Transverse colon (tissue), 4 donors: Measurements from ENCODE around the gene C5orf46. TPM values are rescaled to one million over a fixed set of nuclear protein-coding genes. Genes with fewer than 3 reads are reported as not detected.

Source experiments
- DNase-seq: peaks from one replicate; pipeline ENCODE4 v3.0.0-alpha.2; 2019
- H3K27ac ChIP-seq, 4 donors: fragments of 200-600 bp; sonication (generic); 2 replicates each; pipeline ENCODE4 v1.5.1; 2016 to 2018; ENCODE audit warnings: inconsistent platforms in 4 of 4
- H3K27me3 ChIP-seq: fragments of 200-600 bp; sonication (generic); 2 replicates; pipeline ENCODE4 v1.5.1; 2017; ENCODE audit warnings: inconsistent platforms
- H3K36me3 ChIP-seq, 4 donors: fragments of 200-600 bp; sonication (generic); 2 replicates each; pipeline ENCODE4 v1.5.1; 2017 to 2019; ENCODE audit warnings: inconsistent platforms in 4 of 4
- H3K4me1 ChIP-seq, 4 donors: fragments of 200-600 bp; sonication (generic); 2 replicates each; pipeline ENCODE4 v1.5.1; 2017 to 2020; ENCODE audit warnings: inconsistent platforms in 4 of 4
- H3K4me3 ChIP-seq, 4 donors: fragments of 200-600 bp; sonication (generic); 1 replicate in 1 of 4; 2 replicates in 3 of 4; pipeline versions ENCODE4 v1.5.1 to v1.6.1; 2017 to 2019; ENCODE audit warnings: inconsistent platforms in 4 of 4
- H3K9me3 ChIP-seq, 2 donors: fragments of 200-600 bp; sonication (generic); 2 replicates each; pipeline ENCODE4 v1.5.1; 2017 to 2019; ENCODE audit warnings: inconsistent platforms in 2 of 2
- EP300 ChIP-seq: sonication (generic); formaldehyde crosslinking; IDR thresholded peaks from one replicate; pipeline ENCODE4 v1.6.1; 2017; ENCODE audit warnings: antibody characterized with exemption, low read depth
- POLR2A ChIP-seq: fragments of 450-650 bp; IDR thresholded peaks from one replicate; pipeline ENCODE4 v1.6.1; 2016; ENCODE audit warnings: antibody characterized with exemption, mild to moderate bottlenecking, moderate library complexity
- POLR2AphosphoS5 ChIP-seq, 3 donors: sonication (generic); formaldehyde crosslinking; IDR thresholded peaks; one replicate each; pipeline ENCODE4 v1.6.1; 2016; ENCODE audit warnings: antibody characterized with exemption in 3 of 3
- WGBS, 2 donors: methylation state at CpG; one replicate each; pipeline ENCODE4 v1.1.5; 2018; ENCODE audit warnings: low coverage in 1 of 2; 5-methylcytosine and 5-hydroxymethylcytosine counted together
- in situ Hi-C, 4 donors: fragments of 200-750 bp; cut with MboI; loops; one replicate each; pipeline versions ENCODE4 v1.15.0 to v1.15.1; 2017; ENCODE audit warnings: low sequenced_read_pairs in 3 of 4, low pct_ligation_motif_present in 1 of 4, low pct_unique_long_range_greater_than_20kb in 1 of 4
- intact Hi-C: fragments of 100-400 bp; cut with DNase I; formaldehyde crosslinking; loops from one replicate; pipeline ENCODE4 v1.15.1; 2023; ENCODE audit warnings: low total_unique reads
- total RNA-seq, 4 donors: library from RNA; depleted of rRNA; stranded (reverse); fragments of >200 nt; gene quantifications; one replicate each; pipeline ENCODE4 v1.1.0, GENCODE V29; 2016
- TF ChIP-seq, protein P1 (sequence below), 5 experiments: fragments of 200-600 bp in 3 of 5; fragments of 450-650 bp in 2 of 5; sonication (generic) in 3 of 5; IDR thresholded peaks; 1 replicate in 2 of 5; 2 replicates in 3 of 5; pipeline ENCODE4 v1.5.1; 2016 to 2017; ENCODE audit warnings: antibody characterized with exemption in 5 of 5, inconsistent platforms in 3 of 5, mild to moderate bottlenecking in 2 of 5, moderate library complexity in 1 of 5

Gene C5orf46
- total RNA-seq, 4 donors from 2014 or later = not detected

DNA sequence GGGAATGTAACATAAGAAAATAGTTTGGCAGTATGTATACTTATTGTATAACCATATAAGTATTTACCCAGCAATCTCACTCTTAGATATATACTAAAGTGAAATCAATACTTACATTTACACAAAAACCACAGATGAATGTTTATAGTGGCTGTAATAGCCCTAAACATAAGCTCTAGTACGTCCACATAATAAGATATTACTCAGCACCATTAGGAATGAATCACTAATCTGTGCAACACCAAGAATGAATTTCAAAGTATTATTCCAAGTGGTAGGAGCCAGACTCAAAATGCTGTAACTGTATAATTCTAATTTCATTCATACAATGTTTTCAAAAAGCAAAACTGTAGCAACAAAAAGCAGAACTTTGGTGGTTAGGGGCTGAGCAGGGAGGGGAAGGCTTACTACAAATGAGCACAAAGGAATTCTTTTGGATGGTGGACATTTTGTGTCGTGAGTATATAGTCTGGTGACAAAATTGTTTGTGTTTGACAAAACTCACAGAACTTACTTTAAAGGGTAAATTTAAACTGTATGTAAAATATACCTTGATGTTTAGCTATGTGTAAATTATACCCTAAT, 11.9 kb upstream of the C5orf46 start:
- Histone ChIP-seq H3K4me3 (no peak overlapping the region), H3K9me3 (no peaks in the 10 kb centered on the region), H3K4me1 (no peaks in the 10 kb centered on the region), H3K36me3 (no peaks in the 10 kb centered on the region), H3K27me3 (no peaks in the 10 kb centered on the region), H3K27ac (no peak overlapping the region)
- in situ Hi-C loops (no loop called here), intact Hi-C loops (no loop called here)
- no peak for TF ChIP-seq POLR2A
- TF ChIP-seq, protein P1, sequence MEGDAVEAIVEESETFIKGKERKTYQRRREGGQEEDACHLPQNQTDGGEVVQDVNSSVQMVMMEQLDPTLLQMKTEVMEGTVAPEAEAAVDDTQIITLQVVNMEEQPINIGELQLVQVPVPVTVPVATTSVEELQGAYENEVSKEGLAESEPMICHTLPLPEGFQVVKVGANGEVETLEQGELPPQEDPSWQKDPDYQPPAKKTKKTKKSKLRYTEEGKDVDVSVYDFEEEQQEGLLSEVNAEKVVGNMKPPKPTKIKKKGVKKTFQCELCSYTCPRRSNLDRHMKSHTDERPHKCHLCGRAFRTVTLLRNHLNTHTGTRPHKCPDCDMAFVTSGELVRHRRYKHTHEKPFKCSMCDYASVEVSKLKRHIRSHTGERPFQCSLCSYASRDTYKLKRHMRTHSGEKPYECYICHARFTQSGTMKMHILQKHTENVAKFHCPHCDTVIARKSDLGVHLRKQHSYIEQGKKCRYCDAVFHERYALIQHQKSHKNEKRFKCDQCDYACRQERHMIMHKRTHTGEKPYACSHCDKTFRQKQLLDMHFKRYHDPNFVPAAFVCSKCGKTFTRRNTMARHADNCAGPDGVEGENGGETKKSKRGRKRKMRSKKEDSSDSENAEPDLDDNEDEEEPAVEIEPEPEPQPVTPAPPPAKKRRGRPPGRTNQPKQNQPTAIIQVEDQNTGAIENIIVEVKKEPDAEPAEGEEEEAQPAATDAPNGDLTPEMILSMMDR (IDR thresholded peaks at IDR 0.05) = no peak
- no peak for TF ChIP-seq POLR2AphosphoS5 (IDR thresholded peaks at IDR 0.05)
- TF ChIP-seq EP300 = no peak
- 16 to 31% methylated on average over 2 of the region's 2 CpGs for WGBS, 2 donors
- DNase-seq = no peak

DNA sequence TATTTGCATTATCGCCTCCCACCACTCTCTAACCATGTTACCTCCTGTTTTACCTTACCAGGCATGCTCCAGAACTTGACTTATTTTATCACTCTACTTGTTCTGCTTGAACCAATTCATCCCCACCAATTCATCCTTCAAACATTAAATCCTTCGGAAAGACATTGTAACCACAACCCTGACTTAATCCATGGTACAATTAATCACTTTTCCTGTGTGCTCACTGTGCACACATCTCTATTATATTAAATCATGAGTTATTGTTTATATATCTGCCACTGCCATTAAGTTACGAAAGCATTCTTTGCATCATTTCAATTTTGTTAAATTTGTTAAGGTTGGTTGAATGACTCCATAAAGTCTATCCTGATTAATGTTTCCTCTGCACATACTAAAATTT, 7.4 kb upstream of the C5orf46 start:
- no peak for DNase-seq
- Histone ChIP-seq H3K9me3 (no peaks in the 10 kb centered on the region), H3K27me3 (no peaks in the 10 kb centered on the region), H3K4me3 (no peak overlapping the region), H3K27ac (no peak overlapping the region), H3K4me1 (no peaks in the 10 kb centered on the region), H3K36me3 (no peaks in the 10 kb centered on the region)
- in situ Hi-C loops = no loop called here
- intact Hi-C loops = no loop called here
- 90 to 93% methylated on average over 3 of the region's 3 CpGs for WGBS, 2 donors
- TF ChIP-seq POLR2AphosphoS5 (IDR thresholded peaks at IDR 0.05) = no peak
- TF ChIP-seq POLR2A = no peak
- TF ChIP-seq, protein P1 (IDR thresholded peaks at IDR 0.05) = no peak
- TF ChIP-seq EP300 = no peak

- intact Hi-C loops (no loop called here), in situ Hi-C loops (no loop called here)
- no peak for DNase-seq
- H3K36me3 ChIP-seq = no peaks in the 10 kb centered on the region
- no peak overlapping the region for H3K4me3 ChIP-seq
- H3K9me3 ChIP-seq = no peaks in the 10 kb centered on the region
- H3K27ac ChIP-seq = no peak overlapping the region
- no peaks in the 10 kb centered on the region for H3K27me3 ChIP-seq
- WGBS, 2 donors = 25 to 29% methylated on average over 1 of the region's 1 CpG
- H3K4me1 ChIP-seq = no peaks in the 10 kb centered on the region
- TF ChIP-seq POLR2AphosphoS5 (IDR thresholded peaks at IDR 0.05) (no peak), POLR2A (no peak), EP300 (no peak)
- TF ChIP-seq, protein P1 (IDR thresholded peaks at IDR 0.05) = no peak
Measured at GRCh38 chr5:147912011-147912410, 5.7 kb upstream of the C5orf46 start.

DNA sequence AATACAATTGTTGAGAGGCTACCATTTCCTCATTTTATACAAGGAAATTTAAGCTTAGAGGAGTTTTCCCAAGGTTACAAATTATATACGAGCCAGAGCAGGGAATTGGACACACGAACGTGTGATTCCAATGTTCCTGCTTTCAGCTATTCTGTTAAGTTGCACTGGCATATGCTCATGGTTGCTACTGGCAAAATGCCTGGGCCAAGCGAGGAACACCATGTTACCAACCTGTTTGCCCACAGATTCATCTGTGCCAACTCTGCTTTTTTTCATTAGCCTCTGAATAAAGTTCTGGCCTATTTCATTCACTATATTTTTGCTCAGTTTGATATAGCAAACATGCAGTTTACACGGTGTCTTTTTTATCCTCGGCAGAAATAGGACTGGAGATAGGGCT, 5.1 kb upstream of the C5orf46 start:
- DNase-seq = peak; percentile 25
- Histone ChIP-seq H3K4me3 (no peak overlapping the region), H3K27ac (no peak overlapping the region), H3K4me1 (no peaks in the 10 kb centered on the region), H3K27me3 (no peaks in the 10 kb centered on the region), H3K36me3 (no peaks in the 10 kb centered on the region), H3K9me3 (no peaks in the 10 kb centered on the region)
- intact Hi-C loops (no loop called here), in situ Hi-C loops (no loop called here)
- no peak for TF ChIP-seq POLR2A
- TF ChIP-seq, protein P1 (IDR thresholded peaks at IDR 0.05) = no peak
- TF ChIP-seq EP300 = peak; percentile 54
- TF ChIP-seq POLR2AphosphoS5 (IDR thresholded peaks at IDR 0.05) = peak in 2 of 3 donors; percentile 22 to 57
- 55 to 69% methylated on average over 4 to 6 of the region's 6 CpGs for WGBS, 2 donors
